Testis (tissue), 3 donors: Measurements from ENCODE around the gene GP1BB. TPM values are rescaled to one million over a fixed set of nuclear protein-coding genes. Genes with fewer than 3 reads are reported as not detected.

ENCODE experiments used
- DNase-seq: peaks from one replicate; pipeline ENCODE4 v3.0.0-alpha.2; 2019
- H3K27ac ChIP-seq, 2 donors: fragments of 200-600 bp; sonication (generic); one replicate each; pipeline ENCODE4 v1.5.1; 2019
- H3K27me3 ChIP-seq: fragments of 200-600 bp; sonication (generic); one replicate; pipeline ENCODE4 v1.5.1; 2019
- H3K36me3 ChIP-seq: fragments of 200-600 bp; sonication (generic); one replicate; pipeline ENCODE4 v1.5.1; 2017; ENCODE audit warnings: low read depth; ENCODE audit errors: missing control alignments
- H3K4me1 ChIP-seq: fragments of 200-600 bp; sonication (generic); one replicate; pipeline ENCODE4 v1.5.1; 2019
- H3K4me3 ChIP-seq, 2 donors: fragments of 200-600 bp; sonication (generic); one replicate each; pipeline ENCODE4 v1.5.1; 2017 to 2019
- H3K9me3 ChIP-seq: fragments of 200-600 bp; sonication (generic); one replicate; pipeline ENCODE4 v1.5.1; 2017
- CTCF ChIP-seq, 3 experiments: fragments of 450-650 bp in 2 of 3; fragments of 200-600 bp in 1 of 3; sonication (generic) in 1 of 3; IDR thresholded peaks; one replicate each; pipeline ENCODE4 v1.5.1; 2016 to 2019; ENCODE audit warnings: antibody characterized with exemption in 3 of 3, mild to moderate bottlenecking in 2 of 3, moderate library complexity in 1 of 3
- POLR2A ChIP-seq: fragments of 450-650 bp; IDR thresholded peaks from one replicate; pipeline ENCODE4 v1.6.1; 2017; ENCODE audit warnings: antibody characterized with exemption, mild to moderate bottlenecking, moderate library complexity
- WGBS, 2 donors: methylation state at CpG; one replicate each; pipeline ENCODE4 v1.1.5; 2018; 5-methylcytosine and 5-hydroxymethylcytosine counted together
- intact Hi-C: fragments of 100-400 bp; cut with DNase I; formaldehyde crosslinking; loops from one replicate; pipeline ENCODE4 v1.15.1; 2023; ENCODE audit warnings: low total_unique reads
- polyA plus RNA-seq: library from polyadenylated mRNA; stranded (reverse); fragments of 350-450 nt; fragmentation: Illumina TruSeq; extraction: RNeasy Lipid Tissue Mini Kit (QIAGEN cat#74804); gene quantifications from one replicate; pipeline ENCODE4 v1.2.3, GENCODE V29; 2014; ENCODE audit warnings: low read depth, low replicate concordance; ENCODE audit not compliant: insufficient read depth
- total RNA-seq, 2 donors: library from RNA; depleted of rRNA; stranded (reverse); fragments of >200 nt; gene quantifications; one replicate each; pipeline ENCODE4 v1.2.3, GENCODE V29; 2016

GP1BB gene
- total and polyA plus RNA-seq, 3 donors from 2014 or later: 28.0 to 65.1 TPM; not detected in 1

GRCh38 chr22:19721330-19722177 lies 1.8 kb upstream of the GP1BB start:
- DNase-seq: no peak
- Histone ChIP-seq H3K27me3 (no peaks in the 10 kb centered on the region), H3K36me3 (no peaks in the 10 kb centered on the region), H3K4me3 (peak overlapping the region in 1 of 2 donors; percentile 17), H3K9me3 (no peaks in the 10 kb centered on the region), H3K27ac (no peak overlapping the region), H3K4me1 (peaks cover 15% of the 10 kb centered on the region)
- WGBS, 2 donors: 50 to 72% methylated on average over 17 to 42 of the region's 44 CpGs
- intact Hi-C loops: no loop called here
- TF ChIP-seq POLR2A: no peak
- no peak for TF ChIP-seq CTCF (IDR thresholded peaks at IDR 0.05)

- no peak for DNase-seq
- Histone ChIP-seq H3K9me3 (no peaks in the 10 kb centered on the region), H3K36me3 (no peaks in the 10 kb centered on the region), H3K4me1 (peaks cover 13% of the 10 kb centered on the region), H3K27me3 (no peaks in the 10 kb centered on the region), H3K4me3 (peak overlapping the region in 1 of 2 donors; percentile 17), H3K27ac (no peak overlapping the region)
- TF ChIP-seq CTCF (IDR thresholded peaks at IDR 0.05): no peak
- TF ChIP-seq POLR2A: no peak
- 69 to 76% methylated on average over 9 to 43 of the region's 60 CpGs for WGBS, 2 donors
- intact Hi-C loops: no loop called here
These were observed 959 bp upstream of the GP1BB start for GRCh38 chr22:19722178-19722981.

GRCh38 chr22:19722982-19723231 lies 432 bp upstream of the GP1BB start:
- TF ChIP-seq CTCF (IDR thresholded peaks at IDR 0.05) (no peak), POLR2A (no peak)
- Histone ChIP-seq H3K4me3 (peak overlapping the region in 1 of 2 donors; percentile 20), H3K27ac (no peak overlapping the region), H3K4me1 (peaks cover 8% of the 10 kb centered on the region), H3K9me3 (no peaks in the 10 kb centered on the region), H3K36me3 (no peaks in the 10 kb centered on the region), H3K27me3 (no peaks in the 10 kb centered on the region)
- whole genome bisulfite sequencing, 2 donors: 63% methylated on average over 15 of the region's 15 CpGs; no CpG with 5 or more reads in 1 of the 2 donors
- no peak for DNase-seq
- intact Hi-C loops: no loop called here

DNA sequence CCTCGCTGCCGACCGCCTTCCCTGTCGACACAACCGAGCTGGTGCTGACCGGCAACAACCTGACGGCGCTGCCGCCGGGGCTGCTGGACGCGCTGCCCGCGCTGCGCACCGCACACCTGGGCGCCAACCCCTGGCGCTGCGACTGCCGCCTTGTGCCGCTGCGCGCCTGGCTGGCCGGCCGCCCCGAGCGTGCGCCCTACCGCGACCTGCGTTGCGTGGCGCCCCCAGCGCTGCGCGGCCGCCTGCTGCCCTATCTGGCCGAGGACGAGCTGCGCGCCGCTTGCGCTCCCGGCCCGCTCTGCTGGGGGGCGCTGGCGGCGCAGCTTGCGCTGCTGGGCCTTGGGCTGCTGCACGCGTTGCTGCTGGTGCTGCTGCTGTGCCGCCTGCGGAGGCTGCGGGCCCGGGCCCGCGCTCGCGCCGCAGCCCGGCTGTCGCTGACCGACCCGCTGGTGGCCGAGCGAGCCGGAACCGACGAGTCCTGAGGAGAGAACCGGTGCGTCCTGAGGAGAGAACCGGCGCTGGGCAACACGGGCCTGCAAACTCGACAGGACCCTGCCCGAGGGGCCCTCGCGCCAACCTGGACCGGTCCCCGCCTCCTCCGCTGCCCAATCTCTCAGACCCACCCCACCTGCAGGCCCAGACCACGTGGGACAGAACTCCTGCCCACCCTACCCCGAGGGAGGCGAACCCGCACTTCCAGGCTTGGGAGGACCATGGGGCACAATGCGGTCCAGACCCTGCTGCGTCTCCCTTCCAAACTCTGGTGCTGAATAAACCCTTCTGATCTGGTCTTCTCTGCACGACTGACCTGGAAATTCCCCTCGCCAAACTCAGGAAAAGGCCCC lies 866 bp downstream of the GP1BB start:
- intact Hi-C loops: no loop called here
- WGBS, 2 donors: 47 to 64% methylated on average over 52 to 85 of the region's 89 CpGs

More for the DNA sequence above, 866 bp downstream of the GP1BB start:
- H3K4me1 ChIP-seq: peaks cover 5% of the 10 kb centered on the region
- no peak overlapping the region for H3K27ac ChIP-seq
- TF ChIP-seq POLR2A (no peak), CTCF (IDR thresholded peaks at IDR 0.05) (no peak)
- peak overlapping the region; percentile 20 to 21 for H3K4me3 ChIP-seq
- no peaks in the 10 kb centered on the region for H3K9me3 ChIP-seq
- no peaks in the 10 kb centered on the region for H3K36me3 ChIP-seq
- DNase-seq: no peak
- no peaks in the 10 kb centered on the region for H3K27me3 ChIP-seq
